GM19395 (cell line): Measurements from ENCODE around the gene TSEN2.
"Not testable (repeated sequence)": the region's sequence is repeated elsewhere in the genome, so short reads cannot be mapped to it uniquely, and the experiment has no call there.

Source experiments
- ATAC-seq: cut with Tn5 transposase; IDR thresholded peaks from one replicate; pipeline ENCODE4 v1.9.1; 2021; ENCODE audit warnings: mild to moderate bottlenecking, moderate library complexity; ENCODE audit not compliant: unreplicated experiment

Gene TSEN2

DNA sequence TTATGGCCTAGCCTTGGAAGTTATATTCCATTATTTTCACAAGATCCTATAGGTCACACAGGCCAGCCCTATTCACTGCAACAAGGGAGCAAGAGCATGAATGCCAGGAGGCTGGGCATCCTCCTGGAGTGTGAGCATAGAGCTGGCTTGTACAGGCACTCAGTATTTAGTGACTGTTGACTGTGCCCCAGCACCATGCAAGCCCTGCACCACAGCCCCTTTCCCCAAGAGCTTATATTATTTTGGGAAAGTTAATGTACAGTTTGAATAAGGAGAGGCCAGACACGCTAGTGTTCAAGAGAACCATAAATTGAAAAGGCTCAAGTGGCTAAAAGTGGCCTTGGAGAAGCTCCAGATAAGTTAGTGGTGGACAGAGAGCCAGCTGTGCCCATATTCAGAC, 32.3 kb upstream of the TSEN2 start:
- no peak for ATAC-seq

GRCh38 chr3:12452361-12453330, 31.6 kb upstream of the TSEN2 start:
- ATAC-seq, result no peak

GRCh38 chr3:12454076-12454815, 30.0 kb upstream of the TSEN2 start:
- no peak for ATAC-seq

DNA sequence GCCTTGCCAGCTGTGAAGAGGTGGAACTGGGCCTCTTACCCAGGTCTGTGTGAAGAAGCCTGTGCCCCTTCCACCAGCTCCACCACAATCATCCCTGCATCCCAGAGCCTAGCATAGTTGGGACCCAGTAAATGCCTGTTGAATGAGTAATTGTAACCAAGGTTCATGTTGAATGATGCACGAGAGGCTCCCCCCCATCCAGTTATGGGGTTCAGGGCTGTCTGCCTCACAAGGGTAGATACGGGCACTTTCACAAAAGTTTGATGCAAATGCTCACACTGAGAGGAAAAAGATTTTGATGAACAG, 29.5 kb upstream of the TSEN2 start:
- no peak for ATAC-seq

- ATAC-seq, result no peak
These were observed 28.5 kb upstream of the TSEN2 start for GRCh38 chr3:12455740-12456139.

GRCh38 chr3:12456441-12456840, 27.8 kb upstream of the TSEN2 start:
- no peak for ATAC-seq

GRCh38 chr3:12457380-12457779, 26.9 kb upstream of the TSEN2 start:
- ATAC-seq, result not testable (repeated sequence)

DNA sequence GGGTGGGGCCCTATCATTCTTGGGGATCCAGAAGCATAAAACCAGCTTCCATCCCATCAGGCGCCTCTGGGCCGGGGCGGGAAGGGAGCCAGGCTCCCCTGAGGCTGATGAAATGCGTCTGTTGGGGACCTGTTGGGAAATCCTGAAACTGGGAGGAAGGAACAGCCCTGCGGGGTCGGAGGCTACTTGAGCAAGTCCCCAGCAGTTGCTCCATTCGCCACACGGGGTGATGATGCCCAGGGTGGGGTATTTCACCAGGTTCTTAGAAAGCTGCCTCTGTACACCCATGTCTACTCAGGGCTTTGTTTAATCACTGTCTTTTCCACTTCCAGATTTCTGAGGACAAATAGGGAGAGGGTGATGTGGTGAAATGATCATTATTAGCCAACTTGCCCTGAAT, 25.4 kb upstream of the TSEN2 start:
- no peak for ATAC-seq

- no peak for ATAC-seq
These were observed 24.2 kb upstream of the TSEN2 start for GRCh38 chr3:12460127-12460526.

DNA sequence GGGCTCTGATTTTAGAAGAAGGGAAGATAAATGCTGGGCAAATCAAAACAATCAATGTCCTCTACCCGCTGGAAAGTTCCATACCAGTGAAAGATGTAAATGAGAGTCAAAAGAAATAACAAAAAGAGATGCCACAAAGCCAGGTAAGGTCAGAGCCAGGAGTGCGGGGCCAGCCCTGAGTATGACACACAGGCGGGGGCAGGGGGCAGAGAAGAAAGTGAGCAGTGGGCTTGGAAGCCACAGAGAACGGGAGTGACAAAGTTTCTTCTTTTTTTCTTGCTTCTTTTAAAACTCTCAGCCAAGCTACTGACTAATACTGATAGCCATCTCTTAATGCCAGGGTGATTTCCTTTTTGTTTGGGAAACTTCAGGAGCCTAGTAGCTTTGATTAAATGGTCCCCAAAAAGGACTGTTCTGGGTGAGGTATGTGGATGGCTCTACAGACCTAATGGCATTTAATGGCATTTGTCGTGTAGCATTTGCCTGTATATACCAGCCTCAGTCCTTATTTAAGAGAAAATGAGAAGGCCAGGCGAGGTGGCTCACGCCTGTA, 23.1 kb upstream of the TSEN2 start:
- ATAC-seq, result no peak

DNA sequence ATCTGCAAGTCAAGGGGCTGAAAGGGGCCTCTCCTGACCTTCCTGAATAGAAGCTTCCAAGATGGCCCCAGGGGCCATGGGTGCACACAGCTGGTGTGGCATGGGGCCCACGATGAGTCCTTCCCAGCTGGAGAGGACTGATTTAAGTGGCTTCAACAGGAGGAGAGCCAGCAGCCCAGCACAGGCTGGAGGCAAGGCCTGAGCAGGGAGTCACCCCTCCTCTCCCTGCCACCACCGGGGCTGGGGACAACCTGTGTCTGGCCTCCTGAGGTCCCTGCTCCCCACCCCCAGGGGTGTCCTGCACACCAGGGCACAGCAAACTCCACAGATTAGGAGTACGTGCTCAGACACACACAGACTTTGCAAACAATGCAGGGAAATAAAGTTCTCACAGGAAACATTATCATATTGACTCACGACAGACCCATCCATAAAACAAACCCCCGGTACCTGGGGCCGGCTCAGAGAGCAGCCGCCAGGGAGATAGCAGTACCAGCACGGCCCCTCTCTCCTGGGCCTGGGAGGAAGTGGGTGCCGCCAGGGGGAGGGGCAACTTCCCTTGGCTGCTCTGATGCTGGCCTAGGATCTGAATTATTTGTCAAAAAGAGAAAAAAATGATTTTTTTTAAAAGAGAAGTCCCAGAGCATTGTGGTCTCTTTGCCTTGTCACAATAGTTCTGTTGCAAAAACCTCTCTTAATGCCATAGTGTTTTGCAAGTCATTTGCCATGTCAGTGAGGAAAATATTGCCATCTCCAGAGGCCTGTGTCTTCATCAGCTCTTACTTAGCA, 21.9 kb upstream of the TSEN2 start:
- no peak for ATAC-seq

- no peak for ATAC-seq
These were observed 20.6 kb upstream of the TSEN2 start for GRCh38 chr3:12463686-12464085.

DNA sequence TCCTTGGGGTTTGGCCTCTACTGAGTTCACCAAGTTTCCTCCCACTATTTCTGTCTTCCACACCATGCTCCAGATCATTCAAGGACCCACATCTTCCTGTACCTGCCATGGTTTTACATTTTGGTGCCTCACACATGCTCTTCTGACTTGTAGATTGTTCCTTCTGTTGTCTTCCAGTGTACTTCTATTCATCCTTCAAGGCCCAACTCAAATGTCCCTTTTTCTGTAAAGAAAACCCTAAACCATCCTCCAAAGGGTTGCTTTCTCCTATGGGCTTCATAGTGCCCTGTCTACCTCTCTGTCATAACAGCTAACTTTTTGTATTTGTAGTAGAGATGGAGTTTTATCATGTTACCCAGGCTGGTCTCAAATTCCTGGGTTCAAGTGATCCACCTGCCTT, 20.1 kb upstream of the TSEN2 start:
- ATAC-seq, result no peak

GRCh38 chr3:12465151-12465835, 19.0 kb upstream of the TSEN2 start:
- ATAC-seq, result no peak

- ATAC-seq, result no peak
These were observed 18.4 kb upstream of the TSEN2 start for GRCh38 chr3:12465836-12466225.

DNA sequence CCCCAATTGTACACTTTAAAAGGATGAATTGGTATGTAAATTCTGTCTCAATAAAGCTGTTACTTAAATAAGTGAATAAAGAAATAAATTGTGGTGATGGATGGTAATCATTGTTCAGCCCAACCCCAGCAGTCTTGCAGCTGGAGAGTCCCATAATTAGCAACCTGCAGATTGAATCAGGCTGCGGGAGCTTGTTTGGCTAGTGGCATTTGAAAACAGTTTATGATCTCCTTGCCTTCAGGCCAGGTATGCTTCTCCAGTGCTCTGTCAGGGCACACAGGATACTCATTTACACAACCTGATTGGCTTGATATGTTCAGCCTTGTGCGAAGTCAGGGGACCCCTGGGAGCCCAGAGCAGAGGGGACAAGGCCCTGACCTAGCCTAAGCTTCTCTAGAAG, 16.5 kb upstream of the TSEN2 start:
- no peak for ATAC-seq

GRCh38 chr3:12468276-12468675, 16.0 kb upstream of the TSEN2 start:
- ATAC-seq, result no peak

- no peak for ATAC-seq
These were observed 15.5 kb upstream of the TSEN2 start for GRCh38 chr3:12468757-12469156.

DNA sequence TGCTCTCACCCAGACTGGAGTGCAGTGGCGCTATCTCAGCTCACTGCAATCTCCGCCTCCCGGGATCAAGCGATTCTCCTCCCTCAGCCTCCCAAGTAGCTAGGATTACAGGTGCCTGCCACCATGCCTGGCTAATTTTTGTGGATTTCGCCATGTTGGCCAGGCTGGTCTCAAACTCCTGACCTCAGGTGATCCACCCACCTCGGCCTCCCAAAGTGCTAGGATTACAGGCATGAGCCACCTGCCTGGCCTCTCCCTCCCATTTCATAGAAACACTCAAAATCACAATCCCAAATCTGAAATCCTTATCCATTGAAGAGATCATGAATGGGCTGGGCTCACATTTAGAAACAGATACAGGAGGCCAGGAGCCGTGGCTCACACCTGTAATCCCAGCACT, 15.1 kb upstream of the TSEN2 start:
- not testable (repeated sequence) for ATAC-seq

DNA sequence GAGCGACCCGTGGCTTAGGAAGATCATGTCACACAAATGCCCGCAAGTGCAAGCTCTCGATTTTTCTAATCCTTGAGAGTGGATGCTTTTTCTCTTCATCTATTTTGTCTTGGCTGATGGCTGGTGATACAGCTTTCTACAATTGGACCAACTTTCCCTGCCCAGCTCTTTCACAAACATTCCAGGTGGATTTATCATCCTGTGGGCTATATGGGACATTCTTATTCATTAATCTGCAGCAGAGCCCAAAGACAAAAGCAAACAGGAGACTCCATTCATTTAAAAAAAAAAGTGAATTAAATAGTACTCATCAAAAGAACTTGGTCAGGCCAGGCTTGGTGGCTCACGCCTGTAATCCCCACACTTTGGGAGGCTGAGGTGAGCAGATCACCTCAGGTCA, 14.2 kb upstream of the TSEN2 start:
- ATAC-seq, result no peak

- no peak for ATAC-seq
These were observed 13.6 kb upstream of the TSEN2 start for GRCh38 chr3:12470680-12471079.
